Thyroid gland (tissue), 4 donors: ENCODE measurements around the gene NRTN.

Experiments used
- POLR2A ChIP-seq, 2 donors: fragments of 450-650 bp; IDR thresholded peaks; one replicate each; pipeline ENCODE4 v1.6.1; 2017; ENCODE audit warnings: antibody characterized with exemption in 2 of 2, mild to moderate bottlenecking in 2 of 2, moderate library complexity in 1 of 2
- TF ChIP-seq, protein P1 (sequence below), 6 experiments: fragments of 200-600 bp in 3 of 6; fragments of 450-650 bp in 3 of 6; sonication (generic) in 3 of 6; IDR thresholded peaks; one replicate each; pipeline ENCODE4 v1.5.1; 2016 to 2019; ENCODE audit warnings: antibody characterized with exemption in 6 of 6, mild to moderate bottlenecking in 2 of 6, inconsistent platforms in 1 of 6, moderate library complexity in 1 of 6

DNA sequence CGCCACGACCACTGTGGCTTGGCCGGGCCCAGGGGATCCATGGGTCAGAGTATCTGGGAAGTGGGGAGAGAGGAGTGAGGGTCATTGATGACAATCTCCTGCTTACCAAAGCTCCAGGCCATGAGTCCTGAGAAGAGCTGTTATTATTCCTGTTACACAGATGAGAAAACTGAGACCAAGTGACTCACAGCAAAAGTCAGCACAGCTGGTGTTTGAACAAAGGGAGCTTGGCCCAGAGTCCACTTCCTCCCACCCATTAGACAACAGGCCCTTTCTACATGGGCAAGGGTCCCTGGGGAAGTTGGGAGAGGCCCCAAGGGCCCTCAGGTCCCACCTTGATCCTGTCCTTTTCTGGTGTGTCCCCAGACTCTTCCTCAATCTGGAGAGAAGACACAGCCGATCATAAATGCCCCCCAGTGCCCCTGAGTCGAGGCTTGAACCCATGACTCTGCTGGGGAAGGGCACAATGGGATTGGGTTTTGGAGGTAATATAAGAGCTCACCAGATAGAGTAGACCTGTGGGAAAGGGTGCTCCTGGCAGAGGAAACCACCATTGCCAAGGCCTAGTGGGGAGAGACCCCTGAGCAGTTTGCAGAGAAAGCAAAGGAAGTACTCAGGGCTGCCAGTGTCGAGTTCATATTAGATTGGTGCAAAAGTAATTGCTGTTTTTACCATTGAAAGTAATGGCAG lies 27.8 kb downstream of the NRTN start:
- TF ChIP-seq, protein P1, sequence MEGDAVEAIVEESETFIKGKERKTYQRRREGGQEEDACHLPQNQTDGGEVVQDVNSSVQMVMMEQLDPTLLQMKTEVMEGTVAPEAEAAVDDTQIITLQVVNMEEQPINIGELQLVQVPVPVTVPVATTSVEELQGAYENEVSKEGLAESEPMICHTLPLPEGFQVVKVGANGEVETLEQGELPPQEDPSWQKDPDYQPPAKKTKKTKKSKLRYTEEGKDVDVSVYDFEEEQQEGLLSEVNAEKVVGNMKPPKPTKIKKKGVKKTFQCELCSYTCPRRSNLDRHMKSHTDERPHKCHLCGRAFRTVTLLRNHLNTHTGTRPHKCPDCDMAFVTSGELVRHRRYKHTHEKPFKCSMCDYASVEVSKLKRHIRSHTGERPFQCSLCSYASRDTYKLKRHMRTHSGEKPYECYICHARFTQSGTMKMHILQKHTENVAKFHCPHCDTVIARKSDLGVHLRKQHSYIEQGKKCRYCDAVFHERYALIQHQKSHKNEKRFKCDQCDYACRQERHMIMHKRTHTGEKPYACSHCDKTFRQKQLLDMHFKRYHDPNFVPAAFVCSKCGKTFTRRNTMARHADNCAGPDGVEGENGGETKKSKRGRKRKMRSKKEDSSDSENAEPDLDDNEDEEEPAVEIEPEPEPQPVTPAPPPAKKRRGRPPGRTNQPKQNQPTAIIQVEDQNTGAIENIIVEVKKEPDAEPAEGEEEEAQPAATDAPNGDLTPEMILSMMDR (IDR thresholded peaks at IDR 0.05): no peak
- TF ChIP-seq POLR2A (IDR thresholded peaks at IDR 0.05): no peak
